ENCODE measurements around the gene MALRD1.

- TF ChIP-seq, protein P1, sequence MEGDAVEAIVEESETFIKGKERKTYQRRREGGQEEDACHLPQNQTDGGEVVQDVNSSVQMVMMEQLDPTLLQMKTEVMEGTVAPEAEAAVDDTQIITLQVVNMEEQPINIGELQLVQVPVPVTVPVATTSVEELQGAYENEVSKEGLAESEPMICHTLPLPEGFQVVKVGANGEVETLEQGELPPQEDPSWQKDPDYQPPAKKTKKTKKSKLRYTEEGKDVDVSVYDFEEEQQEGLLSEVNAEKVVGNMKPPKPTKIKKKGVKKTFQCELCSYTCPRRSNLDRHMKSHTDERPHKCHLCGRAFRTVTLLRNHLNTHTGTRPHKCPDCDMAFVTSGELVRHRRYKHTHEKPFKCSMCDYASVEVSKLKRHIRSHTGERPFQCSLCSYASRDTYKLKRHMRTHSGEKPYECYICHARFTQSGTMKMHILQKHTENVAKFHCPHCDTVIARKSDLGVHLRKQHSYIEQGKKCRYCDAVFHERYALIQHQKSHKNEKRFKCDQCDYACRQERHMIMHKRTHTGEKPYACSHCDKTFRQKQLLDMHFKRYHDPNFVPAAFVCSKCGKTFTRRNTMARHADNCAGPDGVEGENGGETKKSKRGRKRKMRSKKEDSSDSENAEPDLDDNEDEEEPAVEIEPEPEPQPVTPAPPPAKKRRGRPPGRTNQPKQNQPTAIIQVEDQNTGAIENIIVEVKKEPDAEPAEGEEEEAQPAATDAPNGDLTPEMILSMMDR (IDR thresholded peaks at IDR 0.05): no peak
- TF ChIP-seq EZH2 (IDR thresholded peaks at IDR 0.05): no peak
Measured at GRCh38 chr10:19209319-19209718, 160.7 kb downstream of the MALRD1 start.

Measured in neural progenitor cell (in vitro differentiated cells).